Right lobe of liver (tissue), 4 donors: ENCODE results near the gene RHOJ.

Experiments
- CTCF ChIP-seq, 4 donors: fragments of 200-600 bp in 3 of 4; fragments of 450-650 bp in 1 of 4; IDR thresholded peaks; one replicate each; pipeline versions ENCODE4 v1.5.1 to v1.8.0; 2016 to 2022; ENCODE audit warnings: antibody characterized with exemption in 4 of 4, mild to moderate bottlenecking in 2 of 4
- POLR2A ChIP-seq: fragments of 450-650 bp; IDR thresholded peaks from one replicate; pipeline ENCODE4 v1.6.1; 2017; ENCODE audit warnings: antibody characterized with exemption, mild to moderate bottlenecking
- donor health status: DM: no; HTN: no; CAD: no.
- donor health status: DM: no; HTN: no; CAD: no.
- donor health status: DM: no; HTN: yes; CAD: no.

- TF ChIP-seq CTCF (IDR thresholded peaks at IDR 0.05) (no peak), POLR2A (no peak)
Observed at GRCh38 chr14:63249092-63249491, 44.8 kb downstream of the RHOJ start.
